HAP-1 (cell line): Measurements from ENCODE around the gene MCF2L.

Experiments
- DNase-seq, 2 experiments: peaks; one replicate each; pipeline ENCODE4 v3.0.0-alpha.2; 2016 to 2020; ENCODE audit warnings: low spot score in 2 of 2
- H3K27me3 ChIP-seq: fragments of 250-450 bp; sonication (Bioruptor Pico); 2 replicates; pipeline ENCODE4 v1.5.1; 2020; ENCODE audit warnings: low read depth, mild to moderate bottlenecking, moderate library complexity
- H3K36me3 ChIP-seq: fragments of 250-450 bp; sonication (Bioruptor Pico); replicated peaks from 2 replicates; pipeline ENCODE4 v1.5.1; 2020; ENCODE audit warnings: mild to moderate bottlenecking
- H3K4me1 ChIP-seq: fragments of 250-450 bp; sonication (Bioruptor Pico); 2 replicates; pipeline ENCODE4 v1.5.1; 2020; ENCODE audit warnings: mild to moderate bottlenecking
- H3K4me3 ChIP-seq: fragments of 250-450 bp; sonication (Bioruptor Pico); 2 replicates; pipeline ENCODE4 v1.5.1; 2020; ENCODE audit warnings: mild to moderate bottlenecking, moderate library complexity
- H3K9me3 ChIP-seq: fragments of 250-450 bp; sonication (Bioruptor Pico); 2 replicates; pipeline ENCODE4 v1.5.1; 2020; ENCODE audit warnings: mild to moderate bottlenecking, moderate library complexity
- in situ Hi-C: fragments of 300-500 bp; cut with MboI; formaldehyde crosslinking; loops from 3 replicates; pipeline ENCODE4 v1.14.3; 2020; ENCODE audit warnings: low sequenced_read_pairs, inconsistent platforms, mixed read lengths

The MCF2L gene

GRCh38 chr13:112973577-112973951, 4.5 kb downstream of the MCF2L start:
- no peaks in the 10 kb centered on the region for H3K9me3 ChIP-seq
- peaks cover 9% of the 10 kb centered on the region for H3K4me1 ChIP-seq
- peaks cover 5% of the 10 kb centered on the region; the same call in 1 of the 2 replicates for H3K27me3 ChIP-seq
- no peaks in the 10 kb centered on the region for H3K36me3 ChIP-seq
- in situ Hi-C loops = no loop called here
- no peak overlapping the region for H3K4me3 ChIP-seq
- no peak for DNase-seq

GRCh38 chr13:112974125-112974524, 5.1 kb downstream of the MCF2L start:
- no peaks in the 10 kb centered on the region for H3K36me3 ChIP-seq
- DNase-seq = no peak
- in situ Hi-C loops = no loop called here
- no peaks in the 10 kb centered on the region for H3K9me3 ChIP-seq
- no peak overlapping the region for H3K4me3 ChIP-seq
- H3K4me1 ChIP-seq = peaks cover 9% of the 10 kb centered on the region
- peaks cover 5% of the 10 kb centered on the region; the same call in 1 of the 2 replicates for H3K27me3 ChIP-seq

- H3K4me1 ChIP-seq = peaks cover 6% of the 10 kb centered on the region
- peaks cover 3% of the 10 kb centered on the region; the same call in 1 of the 2 replicates for H3K27me3 ChIP-seq
- in situ Hi-C loops = no loop called here
These were observed 5.7 kb downstream of the MCF2L start for GRCh38 chr13:112974671-112975070.

GRCh38 chr13:112975401-112975939, 6.5 kb downstream of the MCF2L start:
- no peaks in the 10 kb centered on the region for H3K4me1 ChIP-seq
- no peak overlapping the region for H3K4me3 ChIP-seq
- H3K9me3 ChIP-seq = no peaks in the 10 kb centered on the region
- H3K27me3 ChIP-seq = peaks cover 4% of the 10 kb centered on the region; the same call in 1 of the 2 replicates
- no peaks in the 10 kb centered on the region for H3K36me3 ChIP-seq
- DNase-seq = no peak
- in situ Hi-C loops = no loop called here

More at GRCh38 chr13:112974671-112975070, 5.7 kb downstream of the MCF2L start:
- H3K36me3 ChIP-seq = no peaks in the 10 kb centered on the region
- DNase-seq = no peak
- no peaks in the 10 kb centered on the region for H3K9me3 ChIP-seq
- H3K4me3 ChIP-seq = no peak overlapping the region

- H3K4me1 ChIP-seq = no peaks in the 10 kb centered on the region
- no peak for DNase-seq
- H3K4me3 ChIP-seq = no peak overlapping the region
- 0 out of 2 replicates have a peak, but pooled peaks cover 4% of the 10 kb centered on the region for H3K27me3 ChIP-seq
- H3K9me3 ChIP-seq = no peaks in the 10 kb centered on the region
- H3K36me3 ChIP-seq = no peaks in the 10 kb centered on the region
- in situ Hi-C loops = no loop called here
These were observed 7.5 kb downstream of the MCF2L start for GRCh38 chr13:112976526-112976925.

GRCh38 chr13:112977091-112977490, 8.1 kb downstream of the MCF2L start:
- Histone ChIP-seq H3K4me3 (no peak overlapping the region), H3K9me3 (no peaks in the 10 kb centered on the region), H3K4me1 (no peaks in the 10 kb centered on the region), H3K27me3 (0 out of 2 replicates have a peak, but pooled peaks cover 4% of the 10 kb centered on the region), H3K36me3 (no peaks in the 10 kb centered on the region)
- in situ Hi-C loops = no loop called here
- no peak for DNase-seq

GRCh38 chr13:112977525-112977924, 8.5 kb downstream of the MCF2L start:
- Histone ChIP-seq H3K9me3 (no peaks in the 10 kb centered on the region), H3K4me3 (no peak overlapping the region), H3K4me1 (no peaks in the 10 kb centered on the region), H3K36me3 (no peaks in the 10 kb centered on the region), H3K27me3 (peaks cover 4% of the 10 kb centered on the region; the same call in 1 of the 2 replicates)
- in situ Hi-C loops = no loop called here
- DNase-seq = no peak

GRCh38 chr13:112978561-112979405, 9.8 kb downstream of the MCF2L start:
- no peaks in the 10 kb centered on the region for H3K9me3 ChIP-seq
- peaks cover 7% of the 10 kb centered on the region; the same call in 1 of the 2 replicates for H3K27me3 ChIP-seq
- no peak overlapping the region for H3K4me3 ChIP-seq
- no peaks in the 10 kb centered on the region for H3K36me3 ChIP-seq
- DNase-seq = no peak
- in situ Hi-C loops = no loop called here
- H3K4me1 ChIP-seq = no peaks in the 10 kb centered on the region

- in situ Hi-C loops = no loop called here
- peaks cover 7% of the 10 kb centered on the region; the same call in 1 of the 2 replicates for H3K27me3 ChIP-seq
- H3K4me1 ChIP-seq = no peaks in the 10 kb centered on the region
- no peak overlapping the region for H3K4me3 ChIP-seq
- DNase-seq = no peak
- H3K36me3 ChIP-seq = no peaks in the 10 kb centered on the region
- no peaks in the 10 kb centered on the region for H3K9me3 ChIP-seq
These were observed 10.4 kb downstream of the MCF2L start for GRCh38 chr13:112979406-112979902.

- in situ Hi-C loops = no loop called here
- H3K27me3 ChIP-seq = peaks cover 7% of the 10 kb centered on the region; the same call in 1 of the 2 replicates
- no peaks in the 10 kb centered on the region for H3K4me1 ChIP-seq
- no peaks in the 10 kb centered on the region for H3K9me3 ChIP-seq
- no peak overlapping the region for H3K4me3 ChIP-seq
- no peak for DNase-seq
- H3K36me3 ChIP-seq = no peaks in the 10 kb centered on the region
These were observed 11.4 kb downstream of the MCF2L start for GRCh38 chr13:112980434-112980833.

GRCh38 chr13:112981451-112981850, 12.4 kb downstream of the MCF2L start:
- no peak for DNase-seq
- no peaks in the 10 kb centered on the region for H3K9me3 ChIP-seq
- H3K4me3 ChIP-seq = no peak overlapping the region
- no peaks in the 10 kb centered on the region for H3K36me3 ChIP-seq
- peaks cover 7% of the 10 kb centered on the region; the same call in 1 of the 2 replicates for H3K27me3 ChIP-seq
- in situ Hi-C loops = no loop called here
- no peaks in the 10 kb centered on the region for H3K4me1 ChIP-seq

- Histone ChIP-seq H3K36me3 (no peaks in the 10 kb centered on the region), H3K27me3 (peaks cover 7% of the 10 kb centered on the region; the same call in 1 of the 2 replicates), H3K9me3 (no peaks in the 10 kb centered on the region), H3K4me3 (no peak overlapping the region), H3K4me1 (no peaks in the 10 kb centered on the region)
- DNase-seq = no peak
- in situ Hi-C loops = no loop called here
These were observed 13.4 kb downstream of the MCF2L start for GRCh38 chr13:112982281-112983041.

- DNase-seq = no peak
These were observed 14.0 kb downstream of the MCF2L start for GRCh38 chr13:112983042-112983305.

More at GRCh38 chr13:112983042-112983305, 14.0 kb downstream of the MCF2L start:
- in situ Hi-C loops = no loop called here
- H3K9me3 ChIP-seq = no peaks in the 10 kb centered on the region
- no peaks in the 10 kb centered on the region for H3K4me1 ChIP-seq
- H3K36me3 ChIP-seq = no peaks in the 10 kb centered on the region
- H3K27me3 ChIP-seq = peaks cover 7% of the 10 kb centered on the region; the same call in 1 of the 2 replicates
- H3K4me3 ChIP-seq = no peak overlapping the region
